PC-3 (cell line): ENCODE measurements around the gene TMEM18.

Experiments used
- EZH2 ChIP-seq: fragments of 300-600 bp; sonication (generic); IDR thresholded peaks from one replicate; pipeline ENCODE4 v1.6.1; 2017; ENCODE audit warnings: antibody characterized with exemption, mild to moderate bottlenecking, low read length; ENCODE audit not compliant: unreplicated experiment
- EZH2phosphoT487 ChIP-seq: fragments of 300-600 bp; sonication (generic); IDR thresholded peaks from 2 replicates; pipeline ENCODE4 v1.6.1; 2018; ENCODE audit warnings: mild to moderate bottlenecking, antibody characterized with exemption, low read length, borderline replicate concordance
- TF ChIP-seq, protein P1 (sequence below): fragments of 300-600 bp; sonication (generic); conservative IDR thresholded peaks from 2 replicates; pipeline ENCODE4 v1.5.1; 2017; ENCODE audit warnings: antibody characterized with exemption, low read depth, mild to moderate bottlenecking, low read length

DNA sequence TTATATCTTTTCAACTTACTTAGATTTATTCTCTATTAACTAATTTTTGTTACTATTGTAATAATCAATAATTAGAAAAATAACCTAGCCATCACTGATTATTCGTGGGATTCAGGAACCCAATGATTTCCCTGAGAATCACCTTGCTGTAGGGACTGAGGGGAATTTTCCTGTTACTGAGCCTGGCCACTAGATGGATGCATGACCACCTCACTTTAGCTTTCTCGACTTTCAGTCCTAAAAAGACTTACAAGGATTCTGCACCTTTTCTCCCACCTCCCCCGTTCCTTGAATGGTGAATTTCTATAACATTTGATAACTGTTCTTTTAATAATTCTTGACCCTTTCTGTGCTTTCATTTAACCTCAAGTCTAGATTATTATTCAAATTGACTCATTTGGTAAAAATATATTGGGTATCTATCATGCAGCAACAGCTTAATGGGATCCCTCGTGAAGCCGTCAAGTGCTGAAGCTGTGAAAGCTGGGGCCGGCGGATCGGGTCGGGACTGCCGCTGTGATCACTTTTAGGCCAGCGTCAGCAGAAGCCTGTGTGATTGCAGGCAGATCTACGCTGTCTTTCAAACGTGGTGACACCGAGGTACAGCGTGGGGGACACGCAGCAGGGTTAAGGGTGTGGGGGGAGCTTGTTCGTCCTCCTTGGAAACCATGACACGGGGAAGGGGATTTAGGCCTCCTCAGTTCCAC lies 38.8 kb upstream of the TMEM18 start:
- no peak for TF ChIP-seq EZH2phosphoT487
- TF ChIP-seq, protein P1, sequence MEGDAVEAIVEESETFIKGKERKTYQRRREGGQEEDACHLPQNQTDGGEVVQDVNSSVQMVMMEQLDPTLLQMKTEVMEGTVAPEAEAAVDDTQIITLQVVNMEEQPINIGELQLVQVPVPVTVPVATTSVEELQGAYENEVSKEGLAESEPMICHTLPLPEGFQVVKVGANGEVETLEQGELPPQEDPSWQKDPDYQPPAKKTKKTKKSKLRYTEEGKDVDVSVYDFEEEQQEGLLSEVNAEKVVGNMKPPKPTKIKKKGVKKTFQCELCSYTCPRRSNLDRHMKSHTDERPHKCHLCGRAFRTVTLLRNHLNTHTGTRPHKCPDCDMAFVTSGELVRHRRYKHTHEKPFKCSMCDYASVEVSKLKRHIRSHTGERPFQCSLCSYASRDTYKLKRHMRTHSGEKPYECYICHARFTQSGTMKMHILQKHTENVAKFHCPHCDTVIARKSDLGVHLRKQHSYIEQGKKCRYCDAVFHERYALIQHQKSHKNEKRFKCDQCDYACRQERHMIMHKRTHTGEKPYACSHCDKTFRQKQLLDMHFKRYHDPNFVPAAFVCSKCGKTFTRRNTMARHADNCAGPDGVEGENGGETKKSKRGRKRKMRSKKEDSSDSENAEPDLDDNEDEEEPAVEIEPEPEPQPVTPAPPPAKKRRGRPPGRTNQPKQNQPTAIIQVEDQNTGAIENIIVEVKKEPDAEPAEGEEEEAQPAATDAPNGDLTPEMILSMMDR, result peak; percentile 55
- no peak for TF ChIP-seq EZH2
